Activated CD4-positive, alpha-beta T cell treated with anti-CD3 and anti-CD28 coated beads, Interleukin-2, amount 50 U/mL, for 48 hours (primary cell): ENCODE results near the gene TMEM114.

ENCODE experiments used
- DNase-seq, 2 experiments: peaks; one replicate each; pipeline ENCODE4 v3.0.0-alpha.2; 2020

The TMEM114 gene

GRCh38 chr16:8547762-8548161, 42.5 kb downstream of the TMEM114 start:
- no peak for DNase-seq

GRCh38 chr16:8544406-8544805, 45.9 kb downstream of the TMEM114 start:
- no peak for DNase-seq

- no peak for DNase-seq
Measured at GRCh38 chr16:8543258-8543657, 47.1 kb downstream of the TMEM114 start.

- no peak for DNase-seq
Measured at GRCh38 chr16:8542393-8542792, 47.9 kb downstream of the TMEM114 start.

GRCh38 chr16:8541868-8542267, 48.4 kb downstream of the TMEM114 start:
- no peak for DNase-seq

GRCh38 chr16:8537691-8538342, 52.5 kb downstream of the TMEM114 start:
- no peak for DNase-seq

GRCh38 chr16:8533509-8533908, 56.8 kb downstream of the TMEM114 start:
- no peak for DNase-seq

GRCh38 chr16:8530752-8531384, 59.4 kb downstream of the TMEM114 start:
- DNase-seq, result no peak

- DNase-seq, result no peak
Measured at GRCh38 chr16:8528471-8528870, 61.8 kb downstream of the TMEM114 start.

- DNase-seq, result no peak
Measured at GRCh38 chr16:8523932-8524331, 66.4 kb downstream of the TMEM114 start.

- DNase-seq, result no peak
Measured at GRCh38 chr16:8522757-8523156, 67.6 kb downstream of the TMEM114 start.

- no peak for DNase-seq
Measured at GRCh38 chr16:8519643-8520042, 70.7 kb downstream of the TMEM114 start.
